Parathyroid adenoma (tissue), 2 donors: ENCODE measurements around the gene RBBP8.

ENCODE experiments used
- H2AFZ ChIP-seq: fragments of 300-600 bp; sonication (generic); one replicate; pipeline ENCODE4 v1.7.0; 2017; ENCODE audit warnings: antibody characterized with exemption, mild to moderate bottlenecking
- H3K27ac ChIP-seq: fragments of 300-600 bp; sonication (generic); one replicate; pipeline ENCODE4 v1.7.0; 2017
- H3K27me3 ChIP-seq: fragments of 300-600 bp; sonication (generic); one replicate; pipeline ENCODE4 v1.7.0; 2017; ENCODE audit warnings: low read length; ENCODE audit not compliant: control insufficient read depth, insufficient read depth
- H3K36me3 ChIP-seq: fragments of 300-600 bp; sonication (generic); one replicate; pipeline ENCODE4 v1.7.0; 2017; ENCODE audit warnings: low read length; ENCODE audit not compliant: control insufficient read depth, insufficient read depth
- H3K4me1 ChIP-seq: fragments of 300-600 bp; sonication (generic); one replicate; pipeline ENCODE4 v1.7.0; 2017; ENCODE audit warnings: control low read depth
- H3K4me2 ChIP-seq: fragments of 300-600 bp; sonication (generic); one replicate; pipeline ENCODE4 v1.7.0; 2017; ENCODE audit warnings: low read length
- H3K4me3 ChIP-seq: fragments of 300-600 bp; sonication (generic); one replicate; pipeline ENCODE4 v1.7.0; 2017; ENCODE audit warnings: low read depth, low read length
- H3K79me2 ChIP-seq: fragments of 300-600 bp; sonication (generic); one replicate; pipeline ENCODE4 v1.7.0; 2017; ENCODE audit warnings: control low read depth
- H3K9ac ChIP-seq: fragments of 300-600 bp; sonication (generic); one replicate; pipeline ENCODE4 v1.7.0; 2017; ENCODE audit warnings: mild to moderate bottlenecking
- H3K9me3 ChIP-seq: fragments of 300-600 bp; sonication (generic); one replicate; pipeline ENCODE4 v1.7.0; 2017; ENCODE audit warnings: low read length; ENCODE audit not compliant: control insufficient read depth
- TF ChIP-seq, protein P1 (sequence below): fragments of 300-600 bp; sonication (generic); IDR thresholded peaks from one replicate; pipeline ENCODE4 v1.7.0; 2017; ENCODE audit warnings: antibody characterized with exemption, mild to moderate bottlenecking
- donor health status: primary hyperparathyroidism.

Gene RBBP8

DNA sequence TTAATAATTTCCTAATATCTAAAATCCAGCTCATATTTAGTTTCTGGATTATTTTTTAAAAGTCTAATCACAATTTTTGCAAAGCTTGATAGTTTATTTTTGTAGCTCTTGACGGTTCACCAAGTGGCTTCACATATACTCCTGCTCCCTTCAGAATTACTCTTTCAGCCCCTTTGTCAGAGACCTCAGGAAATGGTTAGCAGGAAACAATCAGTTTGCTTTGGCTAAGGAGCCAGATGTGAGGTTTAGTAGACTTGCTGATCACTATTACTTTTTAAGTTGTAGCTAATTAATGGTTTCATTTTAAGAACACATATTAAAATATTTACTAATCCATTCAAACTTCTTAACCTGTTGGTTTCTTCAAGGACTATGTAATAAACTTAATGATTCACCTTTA, 2.3 kb downstream of the RBBP8 start:
- Histone ChIP-seq H3K36me3 (no peaks in the 10 kb centered on the region), H3K4me2 (no peak overlapping the region), H3K9ac (no peak overlapping the region), H3K4me1 (no peaks in the 10 kb centered on the region), H3K27me3 (no peaks in the 10 kb centered on the region), H3K27ac (no peak overlapping the region), H3K9me3 (no peaks in the 10 kb centered on the region), H3K79me2 (no peaks in the 10 kb centered on the region), H3K4me3 (no peak overlapping the region), H2AFZ (no peak overlapping the region)
- TF ChIP-seq, protein P1, sequence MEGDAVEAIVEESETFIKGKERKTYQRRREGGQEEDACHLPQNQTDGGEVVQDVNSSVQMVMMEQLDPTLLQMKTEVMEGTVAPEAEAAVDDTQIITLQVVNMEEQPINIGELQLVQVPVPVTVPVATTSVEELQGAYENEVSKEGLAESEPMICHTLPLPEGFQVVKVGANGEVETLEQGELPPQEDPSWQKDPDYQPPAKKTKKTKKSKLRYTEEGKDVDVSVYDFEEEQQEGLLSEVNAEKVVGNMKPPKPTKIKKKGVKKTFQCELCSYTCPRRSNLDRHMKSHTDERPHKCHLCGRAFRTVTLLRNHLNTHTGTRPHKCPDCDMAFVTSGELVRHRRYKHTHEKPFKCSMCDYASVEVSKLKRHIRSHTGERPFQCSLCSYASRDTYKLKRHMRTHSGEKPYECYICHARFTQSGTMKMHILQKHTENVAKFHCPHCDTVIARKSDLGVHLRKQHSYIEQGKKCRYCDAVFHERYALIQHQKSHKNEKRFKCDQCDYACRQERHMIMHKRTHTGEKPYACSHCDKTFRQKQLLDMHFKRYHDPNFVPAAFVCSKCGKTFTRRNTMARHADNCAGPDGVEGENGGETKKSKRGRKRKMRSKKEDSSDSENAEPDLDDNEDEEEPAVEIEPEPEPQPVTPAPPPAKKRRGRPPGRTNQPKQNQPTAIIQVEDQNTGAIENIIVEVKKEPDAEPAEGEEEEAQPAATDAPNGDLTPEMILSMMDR, result no peak

DNA sequence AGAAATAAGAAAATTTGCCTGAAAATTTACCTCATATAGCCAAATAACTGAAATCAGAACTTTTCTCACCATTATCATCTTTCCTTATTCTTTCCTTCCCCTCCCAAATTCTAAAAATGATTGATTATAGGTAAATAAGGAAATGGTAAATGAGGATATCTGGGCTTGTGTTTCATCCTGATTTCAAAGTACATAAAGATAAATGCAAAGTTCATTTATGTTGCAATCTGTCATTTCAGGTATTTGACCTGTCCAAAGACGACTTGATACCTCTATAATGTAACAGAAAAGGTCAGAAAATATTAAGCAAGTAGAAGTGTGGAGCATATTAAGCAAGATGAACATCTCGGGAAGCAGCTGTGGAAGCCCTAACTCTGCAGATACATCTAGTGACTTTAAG, 3.4 kb downstream of the RBBP8 start:
- Histone ChIP-seq H3K4me1 (no peaks in the 10 kb centered on the region), H2AFZ (no peak overlapping the region), H3K9me3 (no peaks in the 10 kb centered on the region), H3K36me3 (no peaks in the 10 kb centered on the region), H3K27ac (no peak overlapping the region), H3K27me3 (no peaks in the 10 kb centered on the region), H3K79me2 (no peaks in the 10 kb centered on the region), H3K9ac (no peak overlapping the region), H3K4me2 (no peak overlapping the region), H3K4me3 (no peak overlapping the region)
- TF ChIP-seq, protein P1, result no peak

DNA sequence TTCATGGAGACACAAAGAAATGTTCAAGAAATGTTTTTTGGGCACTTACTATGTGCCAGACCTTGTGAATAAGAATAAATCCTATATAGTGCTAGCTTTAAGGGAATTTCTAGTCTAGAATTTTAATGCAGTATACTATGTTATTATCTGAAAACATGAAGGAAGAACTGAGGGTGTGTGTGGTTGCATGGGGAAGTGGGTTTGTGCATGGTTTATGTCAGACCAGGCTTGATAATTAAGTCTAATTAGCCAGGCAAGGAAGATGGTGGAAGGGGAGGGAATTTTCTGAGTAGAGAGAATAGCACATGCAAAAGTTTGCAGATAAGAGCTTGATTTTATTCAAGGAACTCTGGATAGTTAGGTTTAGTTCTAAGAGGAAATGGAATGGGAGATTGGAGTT, 6.5 kb downstream of the RBBP8 start:
- no peak overlapping the region for H3K4me2 ChIP-seq
- no peaks in the 10 kb centered on the region for H3K36me3 ChIP-seq
- TF ChIP-seq, protein P1, result no peak
- H2AFZ ChIP-seq, result no peak overlapping the region
- no peak overlapping the region for H3K27ac ChIP-seq
- H3K4me3 ChIP-seq, result no peak overlapping the region
- H3K9me3 ChIP-seq, result no peaks in the 10 kb centered on the region
- H3K4me1 ChIP-seq, result no peaks in the 10 kb centered on the region
- no peaks in the 10 kb centered on the region for H3K79me2 ChIP-seq
- H3K9ac ChIP-seq, result no peak overlapping the region
- H3K27me3 ChIP-seq, result no peaks in the 10 kb centered on the region

DNA sequence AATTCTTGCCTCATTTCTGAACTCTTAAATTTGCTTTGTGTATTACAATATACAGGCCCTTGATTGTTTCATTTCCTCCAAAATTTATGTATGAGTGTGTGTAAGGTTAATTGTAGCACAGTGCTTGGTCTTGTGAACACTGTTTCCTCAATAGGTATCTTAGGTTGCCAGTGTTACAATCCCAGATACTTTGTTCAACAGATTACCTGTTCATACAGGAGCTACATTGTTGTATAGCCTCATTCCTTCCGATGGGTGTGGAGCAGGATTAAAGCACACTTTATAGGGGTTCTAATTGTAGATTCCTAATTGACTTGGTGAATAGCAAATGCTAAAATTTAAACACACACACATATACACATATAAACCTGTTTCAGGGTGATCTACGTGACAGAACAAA, 10.7 kb downstream of the RBBP8 start:
- Histone ChIP-seq H3K36me3 (no peaks in the 10 kb centered on the region), H3K4me2 (no peak overlapping the region), H2AFZ (no peak overlapping the region), H3K9me3 (no peaks in the 10 kb centered on the region), H3K4me3 (no peak overlapping the region), H3K27ac (no peak overlapping the region), H3K79me2 (no peaks in the 10 kb centered on the region), H3K27me3 (no peaks in the 10 kb centered on the region), H3K9ac (no peak overlapping the region), H3K4me1 (no peaks in the 10 kb centered on the region)
- TF ChIP-seq, protein P1, result no peak

DNA sequence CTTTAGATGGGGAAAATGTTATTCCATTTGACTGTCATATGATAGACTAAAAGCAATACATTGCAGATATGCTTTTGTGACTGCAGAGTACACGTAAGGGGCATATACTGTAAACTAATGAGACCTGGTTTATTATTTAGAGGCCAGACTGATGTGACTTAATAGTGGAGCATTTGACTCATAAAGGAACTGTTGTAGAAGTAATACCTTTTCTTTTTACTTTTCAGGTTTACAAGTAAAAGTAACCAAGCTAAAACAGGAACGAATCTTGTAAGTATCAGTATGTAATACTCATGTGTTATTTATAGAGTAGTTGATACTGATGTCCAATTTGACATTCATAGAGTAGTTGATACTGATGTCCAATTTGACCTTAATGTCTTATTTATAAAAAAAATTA, 13.1 kb downstream of the RBBP8 start:
- H3K4me2 ChIP-seq, result no peak overlapping the region
- TF ChIP-seq, protein P1, result no peak

More for the DNA sequence above, 13.1 kb downstream of the RBBP8 start:
- Histone ChIP-seq H3K79me2 (no peaks in the 10 kb centered on the region), H3K4me1 (no peaks in the 10 kb centered on the region), H3K9me3 (no peaks in the 10 kb centered on the region), H2AFZ (no peak overlapping the region), H3K4me3 (no peak overlapping the region), H3K27me3 (no peaks in the 10 kb centered on the region), H3K36me3 (no peaks in the 10 kb centered on the region), H3K9ac (no peak overlapping the region), H3K27ac (no peak overlapping the region)
